ENCODE data around the gene KCNQ1. TPM values are rescaled to one million over a fixed set of nuclear protein-coding genes. Genes with fewer than 3 reads are reported as not detected.

The KCNQ1 gene
- total and polyA plus RNA-seq, 9 of the 15 experiments (the other 6 are each of a cell fraction or from before 2014, with no cell fraction given): 0.44 TPM; not detected in 8

DNA sequence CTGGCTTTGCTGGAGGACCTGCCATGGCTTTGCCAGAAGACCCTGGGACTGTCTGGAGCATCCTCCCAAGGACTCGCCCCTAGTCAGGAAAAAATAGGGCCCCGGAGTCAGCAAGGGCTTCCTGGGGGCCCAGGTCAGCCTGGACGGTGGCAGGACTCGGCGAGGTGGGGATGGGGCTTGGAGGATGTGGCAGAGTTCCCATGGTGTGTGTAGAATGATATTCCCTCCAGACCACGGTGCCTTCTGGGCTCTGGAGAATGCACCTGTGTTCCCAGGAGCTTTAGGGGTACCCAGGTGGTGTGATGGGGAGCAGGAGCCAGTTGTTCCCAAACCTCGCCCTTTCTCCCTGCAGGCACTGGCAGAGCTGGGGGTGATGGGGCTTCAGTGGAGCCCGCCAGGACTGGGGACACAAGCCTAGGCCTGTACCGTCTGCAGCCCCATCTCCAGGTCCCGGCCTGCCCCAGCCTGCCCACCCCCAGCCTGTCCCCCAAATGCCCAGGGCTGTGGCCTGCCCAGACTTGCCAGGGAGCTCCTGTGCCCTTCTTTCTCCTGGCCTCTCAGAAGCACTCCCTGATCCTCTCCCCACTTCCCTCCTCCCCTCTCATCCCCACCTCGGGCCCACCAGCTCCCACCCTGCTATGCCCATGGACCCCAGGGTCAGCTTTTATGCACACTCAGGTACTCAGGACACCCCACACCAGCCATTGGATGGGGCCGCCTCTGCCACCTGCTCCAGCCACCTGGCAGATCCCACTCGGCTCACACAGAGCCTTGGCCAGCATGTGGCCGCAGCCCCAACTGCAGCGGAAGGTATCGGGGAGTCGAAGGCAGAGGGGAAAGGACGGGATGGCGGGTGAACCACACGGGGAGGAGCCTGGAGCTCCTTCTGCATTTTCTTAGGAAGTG, 358.6 kb downstream of the KCNQ1 start:
- Histone ChIP-seq H3K4me2 (ENCODE audit: insufficient read depth, low read length) (no peak overlapping the region), H3K27me3 (ENCODE audit: control insufficient read depth in 2 of 2, insufficient read depth in 2 of 2, low read length in 2 of 2) (peaks cover 2 to 14% of the 10 kb centered on the region in 2 experiments; a peak in 1 of 5 replicates), H4K20me1 (replicated peaks; ENCODE audit: control insufficient read depth, insufficient read depth, low read length) (no peaks in the 10 kb centered on the region), H3K9me3 (replicated peaks; ENCODE audit: control insufficient read depth, insufficient read depth, low read depth, low read length) (no peaks in the 10 kb centered on the region), H3K36me3 (ENCODE audit: control insufficient read depth, insufficient read depth, low read length) (no peaks in the 10 kb centered on the region), H3K27ac (ENCODE audit: extremely low read depth, low read depth, low read length) (no peak overlapping the region), H3K9me1 (ENCODE audit: control insufficient read depth, insufficient read depth, low read length) (no peaks in the 10 kb centered on the region), H3K4me3 (no peak overlapping the region), H3K9ac (ENCODE audit: insufficient read depth in 1 of 2, low read depth in 2 of 2, low read length in 2 of 2) (no peak overlapping the region), H2AFZ (ENCODE audit: low read depth, low read length) (no peak overlapping the region), H3K79me2 (ENCODE audit: control insufficient read depth, insufficient read depth, low read length) (no peaks in the 10 kb centered on the region), H3K4me1 (replicated peaks in 1 of 2; ENCODE audit: control insufficient read depth in 2 of 2, insufficient read depth in 2 of 2, low read length in 2 of 2) (peaks cover 11 to 79% of the 10 kb centered on the region in 2 experiments)
- TF ChIP-seq ZBTB33 (CRISPR knock-in tag; IDR thresholded peaks at IDR 0.05) (peak; percentile 75), SMAD1 (IDR thresholded peaks at IDR 0.05; ENCODE audit: low read depth, low read length, partially characterized antibody) (no peak)
- ATAC-seq (no peak), FAIRE-seq (no peak), DNase-seq (ENCODE audit: extremely low read depth in 1 of 4, low spot score in 3 of 4) (no peak)
- WGBS (ENCODE audit: insufficient coverage, low coverage, missing lambda C conversion rate): 39% methylated on average over 9 of the region's 20 CpGs
- no TSS peak for BruUV-seq (replicated peaks)
- POLR2A ChIA-PET: interaction anchor here (0.7 to 1.3 kb wide), 2 partner anchors 9 to 26 kb away, joined by 3 read pairs; no protein-coding TSS in a partner anchor
- intact Hi-C loops (cut with micrococcal nuclease): no loop called here
- in situ Hi-C loops (cut with MboI): no loop called here
- CTCF ChIA-PET (ENCODE audit: low intra/inter-chr PET ratio): no interaction called here
